Neuron (in vitro differentiated cells): ENCODE results near the gene PDIA6.
A peak's percentile ranks its signal among the peaks of the same experiment; 100 is the strongest.

ENCODE experiments used
- H2AFZ ChIP-seq: one replicate; pipeline ENCODE4 v1.6.1; 2013; ENCODE audit warnings: low read depth, mild to moderate bottlenecking, inconsistent platforms, low read length, moderate library complexity
- H3K27me3 ChIP-seq: one replicate; pipeline ENCODE4 v1.6.1; 2013; ENCODE audit warnings: low read length; ENCODE audit not compliant: insufficient read depth
- H3K36me3 ChIP-seq: one replicate; pipeline ENCODE4 v1.6.1; 2013; ENCODE audit warnings: low read length; ENCODE audit not compliant: insufficient read depth
- H3K4me1 ChIP-seq: one replicate; pipeline ENCODE4 v1.6.1; 2013; ENCODE audit warnings: low read length; ENCODE audit not compliant: insufficient read depth
- H3K4me3 ChIP-seq: 2 replicates; pipeline ENCODE4 v1.5.1; 2013; ENCODE audit warnings: mild to moderate bottlenecking, low read length, moderate library complexity
- H3K9me3 ChIP-seq: one replicate; pipeline ENCODE4 v1.6.1; 2013; ENCODE audit warnings: low read length

PDIA6 gene, protein sequence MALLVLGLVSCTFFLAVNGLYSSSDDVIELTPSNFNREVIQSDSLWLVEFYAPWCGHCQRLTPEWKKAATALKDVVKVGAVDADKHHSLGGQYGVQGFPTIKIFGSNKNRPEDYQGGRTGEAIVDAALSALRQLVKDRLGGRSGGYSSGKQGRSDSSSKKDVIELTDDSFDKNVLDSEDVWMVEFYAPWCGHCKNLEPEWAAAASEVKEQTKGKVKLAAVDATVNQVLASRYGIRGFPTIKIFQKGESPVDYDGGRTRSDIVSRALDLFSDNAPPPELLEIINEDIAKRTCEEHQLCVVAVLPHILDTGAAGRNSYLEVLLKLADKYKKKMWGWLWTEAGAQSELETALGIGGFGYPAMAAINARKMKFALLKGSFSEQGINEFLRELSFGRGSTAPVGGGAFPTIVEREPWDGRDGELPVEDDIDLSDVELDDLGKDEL

DNA sequence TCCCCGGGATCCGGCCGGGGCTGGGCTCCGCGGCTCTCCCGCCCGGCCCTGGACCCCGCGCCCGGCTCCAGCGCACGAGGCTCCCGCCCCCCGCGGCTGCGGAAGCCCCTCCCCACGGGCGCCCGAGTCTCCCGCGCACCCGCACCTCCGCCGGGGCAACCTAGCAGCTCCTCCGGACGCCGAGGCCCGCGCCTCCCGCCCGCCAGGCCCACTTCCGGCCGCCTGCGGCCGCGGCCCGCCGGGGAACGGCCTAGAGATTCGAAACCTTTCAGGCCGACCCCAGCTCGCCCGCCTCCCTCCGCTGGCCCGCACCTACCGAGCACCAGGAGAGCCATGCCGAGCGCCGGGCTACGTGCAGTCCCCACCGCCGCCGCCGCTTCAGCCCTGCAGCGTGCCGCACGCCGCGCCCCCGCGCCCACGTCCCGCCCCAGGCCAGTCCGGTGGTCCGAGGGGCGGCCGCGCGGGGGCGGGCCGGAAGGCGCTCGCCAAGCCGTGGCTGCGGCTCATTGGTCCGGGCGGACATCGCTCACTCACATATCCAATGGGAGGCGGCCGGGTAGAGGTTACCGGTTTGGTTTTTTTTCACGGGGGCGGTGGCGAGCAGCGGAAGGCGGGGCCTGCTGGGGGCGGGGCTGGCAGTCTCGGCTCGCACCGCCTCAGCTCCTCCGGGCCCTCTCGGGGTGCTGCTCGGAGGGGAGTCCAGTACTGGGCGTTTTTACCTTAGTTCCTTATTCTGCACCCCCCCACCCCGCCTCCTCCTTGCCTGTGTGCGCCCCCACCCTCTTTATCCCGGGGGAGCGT lies at the start of gene PDIA6:
PDIA6 (minus strand) TSS at position 424 of the 801 bp plus-strand sequence; CDS start at position 335, 89 bp downstream.
- peak within 1 kb of the TSS; percentile 78 for H3K4me3 ChIP-seq
- no peaks in the 10 kb centered on the region for H3K27me3 ChIP-seq
- H3K9me3 ChIP-seq, result no peaks in the 10 kb centered on the region
- H2AFZ ChIP-seq, result peak within 1 kb of the TSS; percentile 94
- H3K36me3 ChIP-seq, result peaks cover 3% of the 10 kb centered on the region
- peaks cover 33% of the 10 kb centered on the region for H3K4me1 ChIP-seq

DNA sequence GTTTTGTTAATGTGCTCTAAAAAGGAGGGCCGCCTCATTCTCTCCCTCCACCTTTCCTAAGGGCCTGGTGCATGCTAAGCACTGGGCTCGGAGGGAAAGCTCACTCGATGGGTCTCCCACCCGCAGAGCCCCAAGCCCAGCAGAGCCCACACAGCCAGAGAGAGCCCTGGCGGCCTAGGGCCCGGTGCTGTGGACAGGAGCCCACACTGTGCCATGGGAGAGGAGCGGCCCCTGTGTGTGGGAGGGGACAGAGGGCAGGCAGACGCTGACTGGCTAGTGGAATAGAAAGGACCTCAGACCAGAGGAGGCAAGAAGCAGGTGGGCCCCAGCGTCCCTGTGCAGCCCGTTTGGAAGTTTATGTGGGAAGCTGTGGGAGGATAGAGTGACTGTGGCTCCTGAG lies 49.7 kb upstream of the PDIA6 start:
- H3K27me3 ChIP-seq, result peaks cover 6% of the 10 kb centered on the region
- H3K4me1 ChIP-seq, result no peaks in the 10 kb centered on the region
- H2AFZ ChIP-seq, result no peak overlapping the region
- H3K4me3 ChIP-seq, result no peak overlapping the region
- H3K9me3 ChIP-seq, result no peaks in the 10 kb centered on the region
- no peaks in the 10 kb centered on the region for H3K36me3 ChIP-seq

DNA sequence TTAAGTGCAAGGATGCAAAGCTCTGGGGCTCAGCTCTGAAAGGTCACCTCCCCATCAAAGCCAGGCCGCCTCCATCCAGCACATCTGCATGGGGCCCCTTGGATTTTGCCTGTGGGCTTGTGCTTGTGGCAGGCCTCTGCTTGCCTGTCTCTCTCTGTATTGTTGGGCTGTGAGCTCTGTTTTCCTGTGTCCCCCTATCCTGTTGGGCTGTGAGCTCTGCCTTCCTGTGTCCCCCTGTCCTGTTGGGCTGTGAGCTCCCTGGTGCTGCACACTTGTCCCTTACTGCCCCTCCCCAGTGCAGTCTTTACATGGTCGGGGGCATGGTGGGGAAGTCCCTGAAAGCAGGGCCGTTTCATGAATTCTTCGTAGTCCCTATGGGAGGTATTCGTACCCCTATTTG lies 49.2 kb upstream of the PDIA6 start:
- Histone ChIP-seq H3K4me1 (no peaks in the 10 kb centered on the region), H2AFZ (no peak overlapping the region), H3K36me3 (no peaks in the 10 kb centered on the region), H3K9me3 (no peaks in the 10 kb centered on the region), H3K27me3 (peaks cover 8% of the 10 kb centered on the region), H3K4me3 (no peak overlapping the region)

DNA sequence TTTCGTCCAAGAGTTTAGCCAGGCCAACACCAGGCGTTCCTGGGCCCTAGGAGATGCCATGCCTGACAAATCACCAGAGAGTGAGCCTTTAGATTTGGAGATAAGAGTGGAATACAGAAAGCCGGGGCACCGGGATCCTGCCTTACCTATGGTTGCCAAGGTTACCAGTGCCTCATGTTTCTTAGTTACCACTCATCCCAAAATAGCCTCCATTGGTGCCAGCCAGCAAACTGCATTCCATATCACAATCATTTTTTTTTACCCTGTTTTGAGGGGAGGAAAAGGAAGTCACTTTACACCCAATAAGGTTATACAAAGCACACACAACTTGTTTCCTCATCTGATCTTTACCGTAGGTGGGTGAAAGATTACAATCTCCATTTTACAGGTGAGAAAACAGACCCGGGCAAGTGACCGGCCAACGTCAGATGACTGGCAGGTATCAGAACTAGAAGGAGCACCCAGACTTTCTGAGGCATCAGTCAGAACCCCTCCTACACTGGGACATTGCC lies 48.3 kb upstream of the PDIA6 start:
- Histone ChIP-seq H3K4me1 (no peaks in the 10 kb centered on the region), H3K27me3 (peaks cover 9% of the 10 kb centered on the region), H3K36me3 (no peaks in the 10 kb centered on the region), H3K9me3 (no peaks in the 10 kb centered on the region), H3K4me3 (no peak overlapping the region), H2AFZ (no peak overlapping the region)

DNA sequence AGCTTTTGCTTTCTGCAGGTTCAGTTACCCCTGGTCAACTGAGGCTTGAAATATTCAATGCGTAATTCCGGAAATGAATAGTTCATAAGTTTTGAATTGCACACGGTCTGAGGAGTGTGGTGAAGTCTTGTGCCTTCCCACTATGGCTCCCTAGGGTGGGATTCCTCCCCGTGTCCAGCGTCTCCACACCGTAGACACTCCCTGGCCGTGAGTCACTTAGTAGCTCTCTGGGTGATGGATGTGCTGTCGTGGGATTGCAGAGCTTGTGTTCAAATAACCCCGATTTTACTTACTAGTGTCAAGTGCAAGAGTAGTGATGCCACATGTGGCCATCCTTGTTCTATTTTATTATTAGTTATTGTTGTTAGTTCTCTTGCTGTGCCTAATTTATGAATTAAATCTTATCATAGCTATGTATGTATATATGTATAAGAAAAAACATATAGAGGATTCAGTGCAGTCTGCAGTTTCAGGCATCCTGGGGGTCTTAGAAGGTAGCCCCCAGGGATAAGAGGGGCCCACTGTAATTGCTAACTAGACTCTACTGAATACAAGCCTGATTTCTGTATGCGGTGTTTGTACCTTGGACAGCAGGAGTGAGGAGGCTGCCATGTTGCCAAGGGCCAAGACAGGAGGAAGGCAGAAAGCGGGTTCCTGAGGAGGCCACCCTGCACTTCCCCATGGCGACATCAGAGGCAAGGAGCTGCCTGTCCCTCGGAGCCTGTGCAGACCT lies 47.7 kb upstream of the PDIA6 start:
- no peak overlapping the region for H2AFZ ChIP-seq
- peaks cover 9% of the 10 kb centered on the region for H3K27me3 ChIP-seq
- H3K4me1 ChIP-seq, result no peaks in the 10 kb centered on the region
- H3K36me3 ChIP-seq, result no peaks in the 10 kb centered on the region
- no peak overlapping the region for H3K4me3 ChIP-seq
- no peaks in the 10 kb centered on the region for H3K9me3 ChIP-seq

DNA sequence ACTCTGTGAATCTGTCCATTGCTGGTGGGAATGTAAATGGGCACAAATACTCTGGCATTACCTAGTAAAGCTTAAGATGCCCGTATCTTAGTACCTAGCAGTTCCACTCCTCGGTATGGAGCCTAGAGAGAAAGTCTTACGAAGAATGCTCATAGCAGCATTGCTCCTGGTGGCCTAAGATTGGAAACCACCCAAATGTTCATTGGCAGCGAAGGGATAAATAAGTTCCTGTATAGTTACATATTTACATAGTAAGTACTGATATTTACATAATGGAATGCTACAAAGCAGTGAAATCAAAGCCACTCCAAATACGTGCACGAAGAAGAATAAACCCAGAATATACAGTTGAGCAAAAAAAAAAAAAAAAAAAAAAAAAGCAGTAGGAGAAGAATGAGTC lies 46.7 kb upstream of the PDIA6 start:
- no peaks in the 10 kb centered on the region for H3K4me1 ChIP-seq
- H3K9me3 ChIP-seq, result no peaks in the 10 kb centered on the region
- no peak overlapping the region for H2AFZ ChIP-seq
- no peak overlapping the region for H3K4me3 ChIP-seq
- H3K36me3 ChIP-seq, result no peaks in the 10 kb centered on the region
- peaks cover 9% of the 10 kb centered on the region for H3K27me3 ChIP-seq

DNA sequence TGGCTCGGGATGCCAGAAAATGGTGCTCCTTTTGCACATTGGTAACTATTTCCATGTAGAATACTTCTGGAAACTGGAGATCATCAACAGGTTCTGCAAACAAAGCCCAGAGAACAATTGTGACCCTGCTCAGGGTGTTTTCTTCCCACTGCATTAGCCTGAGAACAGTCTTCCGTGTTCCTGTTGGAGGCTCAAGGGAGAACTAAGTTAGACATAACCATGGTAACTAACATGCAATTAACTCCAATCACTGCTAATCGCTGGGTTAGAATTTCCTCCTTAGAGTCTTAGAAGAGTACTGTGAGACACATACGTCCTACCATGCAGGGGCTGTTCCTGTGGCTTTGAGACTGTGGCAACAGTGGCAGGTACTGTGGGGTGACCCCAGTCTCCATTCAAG lies 36.0 kb upstream of the PDIA6 start:
- peaks cover 3% of the 10 kb centered on the region for H3K9me3 ChIP-seq
- no peak overlapping the region for H2AFZ ChIP-seq

DNA sequence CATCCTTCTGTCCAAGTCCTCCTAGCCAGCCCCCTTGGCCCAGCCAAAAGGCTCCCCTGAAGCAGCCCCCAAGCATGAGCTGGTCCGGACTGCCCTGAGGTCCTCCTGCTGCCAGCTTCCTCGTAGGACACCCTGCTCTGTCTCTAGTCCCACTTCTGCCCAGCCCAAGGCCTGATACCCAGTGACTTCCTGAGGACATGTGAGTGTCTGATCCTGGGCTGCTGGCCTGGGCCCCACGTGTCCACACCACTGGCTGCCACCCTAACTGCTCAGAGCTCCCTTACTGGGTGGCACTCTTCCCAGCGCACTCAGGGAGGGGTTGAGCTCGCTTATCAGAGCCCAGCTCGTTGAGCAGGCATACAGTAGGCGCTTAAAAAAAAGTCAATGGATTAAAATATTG lies 34.4 kb upstream of the PDIA6 start:
- Histone ChIP-seq H3K27me3 (no peaks in the 10 kb centered on the region), H3K4me1 (peaks cover 5% of the 10 kb centered on the region), H2AFZ (no peak overlapping the region), H3K4me3 (no peak overlapping the region), H3K36me3 (no peaks in the 10 kb centered on the region), H3K9me3 (peaks cover 4% of the 10 kb centered on the region)

More for the DNA sequence above, 36.0 kb upstream of the PDIA6 start:
- H3K36me3 ChIP-seq, result no peaks in the 10 kb centered on the region
- no peaks in the 10 kb centered on the region for H3K27me3 ChIP-seq
- no peak overlapping the region for H3K4me3 ChIP-seq
- H3K4me1 ChIP-seq, result peaks cover 5% of the 10 kb centered on the region

DNA sequence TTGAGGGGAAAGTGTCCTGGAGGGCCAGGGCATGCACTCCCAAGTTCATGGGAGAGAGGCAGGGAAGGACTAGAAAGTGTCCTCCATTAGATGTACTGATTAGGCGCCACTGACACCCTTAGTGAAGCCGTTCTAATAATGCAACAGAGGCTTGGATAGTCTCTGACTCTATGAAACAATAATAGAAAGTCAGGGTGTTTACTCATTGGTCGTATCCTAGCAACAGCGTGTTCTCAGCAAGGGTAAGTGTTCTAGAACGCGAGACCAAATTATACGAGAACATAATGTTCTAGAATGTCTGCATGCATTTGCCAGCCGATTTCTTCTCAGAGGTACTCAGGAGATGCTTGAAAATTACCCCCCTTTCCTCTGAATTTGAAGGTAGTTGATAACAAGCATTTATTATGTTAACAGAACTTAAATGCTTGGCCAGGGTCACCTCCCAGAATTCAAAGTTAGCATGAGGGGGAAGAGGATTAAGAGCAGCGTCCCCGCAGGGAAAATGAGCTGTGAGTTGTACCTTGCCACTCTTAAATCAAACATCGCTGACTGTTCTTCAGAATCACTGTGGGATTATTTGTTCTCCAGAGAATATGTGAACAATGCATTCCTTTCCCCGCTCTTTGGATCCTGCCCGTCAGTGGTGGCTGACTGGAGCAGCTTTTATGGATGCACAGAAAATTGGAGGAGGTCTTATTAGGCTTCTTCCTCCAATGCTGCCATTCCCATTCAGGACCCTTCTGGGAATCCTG lies 33.7 kb upstream of the PDIA6 start:
- Histone ChIP-seq H3K4me3 (no peak overlapping the region), H3K36me3 (no peaks in the 10 kb centered on the region), H2AFZ (no peak overlapping the region), H3K27me3 (no peaks in the 10 kb centered on the region), H3K9me3 (peaks cover 9% of the 10 kb centered on the region), H3K4me1 (peaks cover 5% of the 10 kb centered on the region)

DNA sequence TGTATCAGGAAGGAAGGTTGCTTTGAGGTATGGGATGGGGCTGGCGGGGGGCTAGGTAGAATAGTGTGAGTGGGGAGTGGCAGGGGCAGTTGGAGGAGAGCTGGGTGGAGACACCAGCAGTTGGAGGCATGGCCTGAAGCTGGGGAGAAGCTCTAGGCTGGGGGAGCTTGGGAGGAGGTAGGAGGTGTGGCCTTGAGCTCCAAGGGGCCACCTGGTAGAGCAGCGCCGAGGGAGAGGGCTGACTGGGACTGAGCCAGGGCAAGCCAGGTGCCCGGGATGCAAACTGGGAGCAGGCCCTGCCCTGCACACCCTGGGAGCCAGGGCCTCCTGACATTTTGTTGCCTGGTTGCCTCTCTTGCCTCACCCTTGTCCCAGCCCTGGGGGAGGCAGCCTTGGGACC lies 33.1 kb upstream of the PDIA6 start:
- H3K36me3 ChIP-seq, result no peaks in the 10 kb centered on the region

DNA sequence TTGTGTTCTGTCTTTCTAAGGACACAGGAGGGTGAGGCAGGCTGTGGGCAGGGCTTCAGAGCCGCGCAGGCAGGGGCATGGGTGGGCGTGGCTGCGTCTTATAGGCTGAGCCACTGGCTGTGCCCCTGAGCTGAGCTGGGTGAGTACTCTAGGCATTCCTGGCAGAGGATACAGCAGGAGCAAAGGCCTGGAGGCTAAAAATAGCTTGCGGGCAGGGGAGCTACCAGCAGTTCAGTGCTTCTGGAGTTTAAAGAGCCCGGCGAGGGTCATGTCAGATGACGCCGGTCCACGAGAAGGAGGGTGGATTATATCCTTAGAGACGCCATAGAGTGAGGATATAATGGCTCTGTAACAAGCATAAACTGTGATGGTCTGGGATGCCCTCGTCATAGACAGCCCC lies 31.5 kb upstream of the PDIA6 start:
- H2AFZ ChIP-seq, result no peak overlapping the region
- peaks cover 15% of the 10 kb centered on the region for H3K9me3 ChIP-seq
- H3K27me3 ChIP-seq, result no peaks in the 10 kb centered on the region
- H3K36me3 ChIP-seq, result no peaks in the 10 kb centered on the region
- H3K4me1 ChIP-seq, result peaks cover 5% of the 10 kb centered on the region
- H3K4me3 ChIP-seq, result no peak overlapping the region

More for the DNA sequence above, 33.1 kb upstream of the PDIA6 start:
- H3K27me3 ChIP-seq, result no peaks in the 10 kb centered on the region
- no peak overlapping the region for H3K4me3 ChIP-seq
- no peak overlapping the region for H2AFZ ChIP-seq
- peaks cover 5% of the 10 kb centered on the region for H3K4me1 ChIP-seq
- peaks cover 14% of the 10 kb centered on the region for H3K9me3 ChIP-seq

DNA sequence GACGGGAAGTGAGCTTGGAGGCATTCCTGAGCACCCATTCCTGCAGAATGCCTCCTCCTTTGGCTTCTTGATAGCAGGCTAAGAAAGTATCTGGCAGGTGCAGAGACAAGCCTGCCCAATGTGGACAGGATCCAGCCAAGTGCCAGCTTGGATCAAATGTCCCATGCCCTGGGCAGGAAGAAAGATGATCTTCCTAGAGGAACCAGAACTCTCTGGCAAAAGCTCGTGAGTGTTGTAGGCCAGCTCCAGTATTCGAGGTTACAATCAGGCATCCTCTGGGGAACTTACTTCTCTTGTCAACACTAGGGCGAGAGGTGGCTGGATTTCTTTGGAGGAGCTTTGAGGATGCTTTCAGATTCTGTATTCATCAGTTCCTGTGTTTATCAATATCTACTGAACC lies 29.9 kb upstream of the PDIA6 start:
- Histone ChIP-seq H3K36me3 (no peaks in the 10 kb centered on the region), H3K4me3 (no peak overlapping the region), H3K27me3 (no peaks in the 10 kb centered on the region), H3K9me3 (peaks cover 15% of the 10 kb centered on the region), H3K4me1 (peaks cover 5% of the 10 kb centered on the region), H2AFZ (no peak overlapping the region)
